Lower leg skin (tissue), 4 donors: ENCODE results near the gene CFAP58. TPM values are rescaled to one million over a fixed set of nuclear protein-coding genes. Genes with fewer than 3 reads are reported as not detected.
A peak's percentile ranks its signal among the peaks of the same experiment; 100 is the strongest.

Source experiments
- DNase-seq, 2 donors: peaks; one replicate each; pipeline ENCODE4 v3.0.0-alpha.2; 2019; ENCODE audit warnings: low spot score in 2 of 2
- H3K4me3 ChIP-seq: fragments of 200-600 bp; sonication (generic); 2 replicates; pipeline ENCODE4 v1.5.1; 2017; ENCODE audit warnings: mild to moderate bottlenecking, low read depth; ENCODE audit not compliant: poor library complexity, severe bottlenecking
- POLR2A ChIP-seq, 2 donors: fragments of 450-650 bp; IDR thresholded peaks; one replicate each; pipeline ENCODE4 v1.6.1; 2016 to 2017; ENCODE audit warnings: antibody characterized with exemption in 2 of 2, mild to moderate bottlenecking in 1 of 2, moderate library complexity in 1 of 2
- WGBS, 2 donors: methylation state at CpG; one replicate each; pipeline ENCODE4 v1.1.5; 2018; 5-methylcytosine and 5-hydroxymethylcytosine counted together
- intact Hi-C: fragments of 100-400 bp; cut with DNase I; formaldehyde crosslinking; loops from one replicate; pipeline ENCODE4 v1.15.0; 2023; ENCODE audit warnings: low total_unique reads
- total RNA-seq, 4 donors: library from RNA; depleted of rRNA; stranded (reverse); fragments of >200 nt; gene quantifications; one replicate each; pipeline ENCODE4 v1.1.0, GENCODE V29; 2016
- TF ChIP-seq, protein P1 (sequence below), 3 donors: fragments of 450-650 bp; IDR thresholded peaks; one replicate each; pipeline ENCODE4 v1.5.1; 2016; ENCODE audit warnings: antibody characterized with exemption in 3 of 3, mild to moderate bottlenecking in 3 of 3, moderate library complexity in 2 of 3

CFAP58 gene
- total RNA-seq, 4 donors from 2014 or later = 0.42 to 0.55 (median 0.44) TPM; not detected in 1

DNA sequence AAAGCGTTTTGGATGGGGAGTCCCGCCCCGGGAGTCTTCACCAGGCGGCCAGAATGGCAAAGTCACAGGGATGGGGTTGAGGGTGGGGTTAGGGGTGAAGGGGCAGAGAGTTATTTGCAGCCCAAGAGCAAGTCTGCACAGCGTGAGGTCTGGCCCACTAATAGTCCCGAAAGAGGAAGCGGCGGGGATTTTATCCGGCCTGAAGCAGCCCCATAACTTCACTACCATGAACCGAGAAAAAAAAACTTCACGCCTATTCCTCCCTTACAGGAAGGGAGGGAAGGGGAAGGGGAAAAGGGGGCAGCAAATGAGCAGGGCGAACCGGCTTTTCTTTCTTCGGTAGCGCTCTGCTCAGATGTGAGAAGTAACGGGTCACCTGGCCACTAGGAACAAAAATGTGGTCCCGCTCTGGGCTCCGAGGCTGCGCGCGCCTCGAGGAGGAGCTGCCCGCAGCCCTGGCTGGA is 16.1 kb upstream of the CFAP58 start:
- no peak for TF ChIP-seq POLR2A (IDR thresholded peaks at IDR 0.05)
- TF ChIP-seq, protein P1, sequence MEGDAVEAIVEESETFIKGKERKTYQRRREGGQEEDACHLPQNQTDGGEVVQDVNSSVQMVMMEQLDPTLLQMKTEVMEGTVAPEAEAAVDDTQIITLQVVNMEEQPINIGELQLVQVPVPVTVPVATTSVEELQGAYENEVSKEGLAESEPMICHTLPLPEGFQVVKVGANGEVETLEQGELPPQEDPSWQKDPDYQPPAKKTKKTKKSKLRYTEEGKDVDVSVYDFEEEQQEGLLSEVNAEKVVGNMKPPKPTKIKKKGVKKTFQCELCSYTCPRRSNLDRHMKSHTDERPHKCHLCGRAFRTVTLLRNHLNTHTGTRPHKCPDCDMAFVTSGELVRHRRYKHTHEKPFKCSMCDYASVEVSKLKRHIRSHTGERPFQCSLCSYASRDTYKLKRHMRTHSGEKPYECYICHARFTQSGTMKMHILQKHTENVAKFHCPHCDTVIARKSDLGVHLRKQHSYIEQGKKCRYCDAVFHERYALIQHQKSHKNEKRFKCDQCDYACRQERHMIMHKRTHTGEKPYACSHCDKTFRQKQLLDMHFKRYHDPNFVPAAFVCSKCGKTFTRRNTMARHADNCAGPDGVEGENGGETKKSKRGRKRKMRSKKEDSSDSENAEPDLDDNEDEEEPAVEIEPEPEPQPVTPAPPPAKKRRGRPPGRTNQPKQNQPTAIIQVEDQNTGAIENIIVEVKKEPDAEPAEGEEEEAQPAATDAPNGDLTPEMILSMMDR (IDR thresholded peaks at IDR 0.05) = no peak
- DNase-seq = peak in 1 of 2 donors; percentile 90

DNA sequence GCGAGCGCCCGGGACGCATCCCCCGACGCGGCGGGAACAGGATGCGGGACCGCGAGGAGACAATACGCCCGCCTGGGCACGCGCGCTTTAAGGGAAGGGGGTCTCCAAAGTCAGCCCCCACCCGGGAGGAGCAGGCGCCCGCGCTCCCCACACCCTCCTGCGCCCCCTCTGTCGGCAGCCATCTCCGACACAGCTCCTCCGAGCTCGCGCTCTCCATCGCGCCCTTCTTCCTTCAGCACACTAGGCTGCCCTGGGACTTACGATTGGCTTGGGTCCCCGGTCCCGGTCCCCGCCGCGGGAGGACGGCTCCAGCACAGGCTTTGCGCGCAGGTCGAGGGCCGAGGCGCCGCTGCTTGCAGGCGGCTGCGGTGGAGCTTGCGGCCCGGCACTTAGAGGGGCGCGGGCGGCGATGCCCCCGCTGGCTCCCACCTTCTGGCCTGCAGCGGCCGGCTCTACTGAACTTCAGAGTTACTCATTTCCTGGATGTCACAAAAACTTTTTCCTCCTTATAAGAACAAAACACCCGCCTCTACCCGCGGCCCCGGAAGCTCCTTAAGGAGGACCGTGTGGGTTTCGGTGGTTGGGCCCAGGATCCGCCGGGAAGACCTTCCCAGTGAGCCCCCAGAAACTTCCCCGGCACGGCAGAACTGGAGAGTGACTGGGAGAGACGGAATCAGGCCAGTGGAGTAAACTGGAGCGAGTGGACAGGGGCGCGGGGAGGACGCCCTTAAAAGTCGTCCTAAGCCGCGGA is 15.5 kb upstream of the CFAP58 start, which contains the start of gene ITPRIP:
Gene ITPRIP, minus strand, starts transcription at position 481 of the 751 bp plus-strand sequence. CDS start 22,414 bp downstream, outside the sequence.
- intact Hi-C loops = no loop called here

More for the DNA sequence above, 16.1 kb upstream of the CFAP58 start:
- 0% methylated on average over 23 of the region's 23 CpGs for WGBS, 2 donors
- intact Hi-C loops = no loop called here
- H3K4me3 ChIP-seq = peak overlapping the region; percentile 89

DNA sequence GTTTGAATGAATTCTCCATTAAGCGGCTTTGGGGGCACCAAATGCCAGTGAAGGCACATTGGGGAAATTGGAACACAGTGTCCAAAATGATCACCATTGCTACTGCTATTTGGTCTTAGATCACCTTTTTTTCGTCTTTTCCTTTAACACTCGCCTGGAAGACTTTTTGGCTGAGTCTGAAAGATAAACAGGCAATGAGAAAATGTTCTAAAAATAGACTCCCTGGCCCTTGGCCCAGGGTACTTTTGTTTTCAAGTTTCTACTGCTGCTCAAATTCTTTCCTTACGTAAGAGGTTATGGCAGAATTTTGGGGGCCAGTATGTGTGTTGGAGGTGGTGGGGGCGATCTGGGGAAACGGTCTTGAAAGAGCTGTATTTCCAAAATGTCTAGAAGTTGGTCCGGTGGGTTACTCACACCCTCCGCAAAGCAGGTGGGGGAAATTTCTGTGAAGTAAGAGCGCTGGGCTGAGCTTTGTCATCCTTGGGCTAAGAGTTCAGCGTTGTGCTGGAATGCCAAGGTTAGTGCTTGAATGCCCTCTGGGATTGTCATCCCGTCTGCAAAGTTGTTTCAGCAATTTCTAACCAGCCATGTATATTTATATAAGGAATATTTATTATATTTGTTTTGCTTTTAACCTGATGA is 14.0 kb upstream of the CFAP58 start:
- intact Hi-C loops = no loop called here
- 5 to 11% methylated on average over 11 of the region's 11 CpGs for WGBS, 2 donors
- peak in 1 of 2 donors; percentile 73 for DNase-seq
- no peak overlapping the region for H3K4me3 ChIP-seq
- TF ChIP-seq, protein P1 (IDR thresholded peaks at IDR 0.05) = no peak
- no peak for TF ChIP-seq POLR2A (IDR thresholded peaks at IDR 0.05)

More for the DNA sequence above, 15.5 kb upstream of the CFAP58 start, which contains the start of gene ITPRIP:
- peak; percentile 80 to 95 for DNase-seq
- TF ChIP-seq, protein P1 (IDR thresholded peaks at IDR 0.05) = no peak
- TF ChIP-seq POLR2A (IDR thresholded peaks at IDR 0.05) = peak in 1 of 2 donors; percentile 64
- 0 to 1% methylated on average over 65 to 68 of the region's 70 CpGs for WGBS, 2 donors
- peak within 1 kb of the TSS; percentile 89 for H3K4me3 ChIP-seq

DNA sequence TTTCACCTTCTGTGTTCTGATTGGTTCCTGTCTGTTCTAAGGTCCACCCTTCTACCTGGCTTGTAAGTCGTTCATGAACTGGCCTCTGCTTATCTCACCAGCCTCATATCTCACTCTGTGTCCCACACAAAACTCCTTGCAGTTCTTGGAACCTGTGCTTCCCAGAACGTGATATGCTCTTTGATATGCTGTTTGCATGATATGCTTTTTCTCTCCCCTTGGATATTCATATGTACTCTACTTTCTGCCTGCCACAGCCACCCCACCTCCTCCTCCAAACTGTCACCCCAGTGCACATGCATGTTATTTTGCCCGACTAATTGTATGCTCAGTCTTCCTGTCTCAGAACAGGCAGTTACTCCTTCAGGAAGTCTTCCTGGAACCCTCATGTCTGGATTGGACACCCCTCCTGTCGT is 13.5 kb upstream of the CFAP58 start:
- DNase-seq = no peak
- 12 to 21% methylated on average over 4 of the region's 4 CpGs for WGBS, 2 donors
- no peak for TF ChIP-seq POLR2A (IDR thresholded peaks at IDR 0.05)
- TF ChIP-seq, protein P1 (IDR thresholded peaks at IDR 0.05) = no peak
- no peak overlapping the region for H3K4me3 ChIP-seq
- intact Hi-C loops = no loop called here

DNA sequence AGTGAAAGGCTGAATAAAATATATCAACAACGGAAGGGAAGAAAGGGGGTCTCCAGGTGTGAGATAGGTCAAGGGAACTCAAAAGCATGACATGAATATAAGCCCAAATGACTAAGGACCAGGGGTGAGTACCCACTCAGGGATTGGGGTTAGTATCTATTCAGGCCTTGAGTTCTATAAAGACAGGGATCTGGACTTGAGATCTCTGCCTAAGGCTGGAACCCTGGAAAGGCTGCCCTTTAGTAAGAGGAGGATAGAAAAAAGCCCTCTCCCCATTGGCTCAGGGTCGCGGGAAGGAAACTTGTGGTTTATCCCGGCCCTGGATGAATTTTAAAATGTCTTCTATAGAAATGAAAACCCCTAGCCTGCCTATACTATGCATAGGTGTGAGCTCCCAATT is 13.0 kb upstream of the CFAP58 start:
- WGBS, 2 donors = 73 to 78% methylated on average over 4 of the region's 4 CpGs
- intact Hi-C loops = no loop called here
- TF ChIP-seq, protein P1 (IDR thresholded peaks at IDR 0.05) = no peak
- no peak for TF ChIP-seq POLR2A (IDR thresholded peaks at IDR 0.05)
- DNase-seq = no peak
- H3K4me3 ChIP-seq = no peak overlapping the region
